Stimulated activated CD8-positive, alpha-beta memory T cell treated with anti-CD3 and anti-CD28 coated beads, Interleukin-4, amount 100 ng/mL, for 48 hours (primary cell): Measurements from ENCODE around the gene KCNK13.
"Not testable (repeated sequence)": the region's sequence is repeated elsewhere in the genome, so short reads cannot be mapped to it uniquely, and the experiment has no call there.

Source experiments
- DNase-seq: peaks from one replicate; pipeline ENCODE4 v3.0.0-alpha.2; 2020

Gene KCNK13

DNA sequence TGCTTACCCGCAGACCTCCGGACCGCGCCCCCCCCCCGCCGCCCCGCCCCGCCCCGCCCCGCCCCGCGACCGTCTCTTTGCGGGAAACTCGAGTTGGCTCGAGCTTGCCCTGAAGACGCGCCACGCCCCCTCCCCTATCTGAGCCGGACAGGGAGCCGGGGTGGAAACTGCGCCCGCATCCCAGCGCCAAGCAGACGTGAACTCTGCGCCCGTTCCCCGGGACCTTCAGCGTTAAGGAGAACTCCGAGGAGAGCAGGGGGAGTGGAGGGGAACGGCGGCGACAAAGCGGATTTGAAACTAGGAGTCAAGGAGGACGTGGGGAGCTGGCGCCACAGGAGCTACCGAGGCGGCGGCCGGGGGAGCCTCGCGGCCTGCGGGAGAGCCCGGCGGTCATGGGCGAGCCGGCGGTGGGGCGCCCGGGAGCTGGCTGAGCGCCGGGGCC, at the start of gene KCNK13:
KCNK13 (plus strand) TSS at position 310 of the 442 bp plus-strand sequence. CDS start 212 bp downstream, outside the sequence.
- peak; percentile 27 for DNase-seq

DNA sequence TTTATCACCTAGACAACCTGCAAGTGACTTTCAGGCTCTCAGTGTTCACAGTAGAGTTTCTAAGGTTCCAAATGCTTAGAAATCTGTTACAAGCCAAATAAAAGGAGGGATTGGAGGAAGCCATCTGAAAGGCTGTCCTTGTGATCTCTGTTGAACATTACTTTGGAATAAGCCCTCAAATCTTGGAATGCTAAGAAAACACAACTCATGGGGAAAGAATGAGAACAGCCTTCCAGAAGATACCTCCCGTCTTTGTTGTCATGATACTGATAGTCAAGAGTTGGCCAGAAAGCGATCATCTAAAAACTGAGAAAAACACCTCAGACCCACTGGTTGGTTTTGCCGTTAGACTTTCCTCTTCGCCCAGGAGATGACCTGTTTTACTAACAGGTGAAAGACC, 44.4 kb upstream of the KCNK13 start:
- DNase-seq: no peak

DNA sequence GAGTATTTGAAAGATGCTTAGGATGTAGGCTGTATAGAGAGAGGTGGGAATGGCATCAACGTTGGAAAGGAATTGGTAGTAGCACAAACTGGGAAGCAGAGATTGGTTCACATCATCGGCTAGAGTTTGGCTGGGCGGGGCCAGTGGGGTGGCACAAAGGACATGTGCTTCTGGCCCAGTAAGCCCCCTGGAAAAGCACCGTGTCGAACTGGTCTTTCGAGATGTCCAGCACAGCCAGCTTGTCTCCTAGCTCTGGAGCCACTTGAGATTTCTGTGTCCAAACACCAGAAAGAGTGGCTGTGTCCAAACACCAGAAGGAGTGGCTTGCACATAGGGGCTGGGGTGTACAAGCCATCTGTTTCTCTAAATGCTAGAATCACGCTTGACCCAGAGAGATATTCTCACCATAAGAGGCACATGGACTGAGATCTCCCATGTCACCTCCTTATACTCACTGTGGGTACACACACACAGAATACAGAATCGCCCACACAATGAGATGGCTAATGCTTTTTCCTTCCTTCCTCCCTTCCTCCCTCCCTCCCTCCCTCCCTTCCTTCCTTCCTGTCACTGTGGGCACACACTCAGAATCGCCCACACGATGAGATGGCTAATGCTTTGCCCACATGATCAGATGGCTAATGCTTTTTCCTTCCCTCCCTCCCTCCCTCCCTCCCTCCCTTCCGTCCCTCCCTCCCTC, 41.8 kb upstream of the KCNK13 start:
- no peak for DNase-seq

DNA sequence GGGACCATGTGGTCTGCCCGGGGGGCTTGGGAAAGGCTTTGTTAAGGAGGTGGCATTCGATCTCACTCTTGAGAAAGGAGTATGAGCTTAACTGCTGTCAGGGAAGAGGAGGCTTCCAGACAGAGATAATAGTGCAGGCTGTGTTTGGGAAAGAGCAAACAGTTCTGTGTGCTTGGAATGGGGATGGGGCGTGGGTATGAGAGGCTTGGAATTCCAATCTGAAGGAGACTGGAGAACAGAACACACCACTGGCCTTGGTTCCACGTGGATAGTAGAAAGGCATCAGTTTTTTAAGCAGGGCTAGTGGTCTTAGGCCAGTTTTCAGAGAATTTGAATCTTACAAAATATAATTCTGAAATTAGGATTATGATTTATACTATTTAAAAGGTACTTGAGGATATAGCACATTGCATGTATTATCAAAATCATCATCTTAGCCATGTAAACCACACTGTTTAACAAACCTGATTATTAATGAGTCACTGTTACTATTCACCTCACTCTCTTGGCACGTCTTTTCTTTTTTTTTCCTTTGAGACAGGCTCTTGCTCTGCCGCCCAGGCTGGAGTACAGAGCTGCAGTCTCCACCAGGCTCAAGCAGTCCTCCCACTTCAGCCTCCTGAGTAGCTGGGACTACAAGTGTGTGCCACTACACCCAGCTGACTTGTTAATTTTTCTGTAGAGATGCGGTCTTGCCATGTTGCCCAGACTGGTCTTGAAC, 38.5 kb upstream of the KCNK13 start:
- no peak for DNase-seq

DNA sequence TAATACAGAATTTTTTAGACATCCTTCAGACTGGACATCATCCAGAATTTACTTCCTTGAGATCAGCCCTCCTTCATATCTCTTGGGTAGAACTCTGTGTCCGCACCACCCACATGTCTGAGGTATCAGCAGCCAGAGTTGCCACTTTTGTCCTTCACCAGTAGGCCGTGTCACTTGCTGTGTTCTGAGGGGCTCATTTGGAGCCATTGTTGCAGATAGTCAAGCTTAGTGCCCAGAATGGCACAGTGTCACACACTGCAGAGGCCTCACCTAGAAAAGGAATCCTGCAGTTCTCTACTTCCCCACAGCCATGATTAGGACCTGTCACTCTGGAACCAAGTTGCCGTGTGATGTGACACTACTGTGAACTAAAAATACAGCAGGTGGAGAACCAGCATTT, 36.9 kb upstream of the KCNK13 start:
- DNase-seq: no peak

DNA sequence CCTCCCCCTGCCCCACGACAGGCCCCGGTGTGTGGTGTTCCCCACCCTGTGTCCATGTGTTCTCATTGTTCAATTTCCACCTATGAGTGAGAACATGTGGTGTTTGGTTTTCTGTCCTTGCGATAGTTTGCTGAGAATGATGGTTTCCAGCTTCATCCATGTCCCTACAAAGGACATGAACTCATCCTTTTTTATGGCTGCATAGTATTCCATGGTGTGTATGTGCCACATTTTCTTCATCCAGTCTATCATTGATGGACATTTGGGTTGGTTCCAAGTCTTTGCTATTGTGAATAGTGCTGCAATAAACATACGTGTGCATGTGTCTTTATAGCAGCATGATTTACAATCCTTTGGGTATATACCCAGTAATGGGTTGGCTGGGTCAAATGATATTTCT, 35.2 kb upstream of the KCNK13 start:
- DNase-seq: not testable (repeated sequence)

DNA sequence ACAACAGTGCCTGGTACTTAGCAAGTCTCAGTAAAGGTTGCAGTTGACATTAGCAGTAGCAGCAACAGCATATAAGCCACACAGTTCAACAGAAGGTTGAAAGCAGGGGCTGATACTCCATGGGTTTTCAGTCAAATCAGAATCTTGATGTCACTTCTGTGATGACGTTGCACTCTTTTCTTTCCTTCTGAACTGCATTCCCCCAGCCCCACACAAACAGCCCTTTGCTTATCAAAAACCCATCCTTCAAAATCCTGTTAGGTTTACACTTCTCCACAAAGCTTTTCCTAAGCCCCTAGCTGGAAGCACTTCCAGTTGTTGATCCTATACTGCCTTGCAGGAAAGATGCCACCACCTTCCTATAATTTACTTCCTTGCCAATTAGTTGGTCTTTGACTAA, 34.0 kb upstream of the KCNK13 start:
- DNase-seq: no peak

DNA sequence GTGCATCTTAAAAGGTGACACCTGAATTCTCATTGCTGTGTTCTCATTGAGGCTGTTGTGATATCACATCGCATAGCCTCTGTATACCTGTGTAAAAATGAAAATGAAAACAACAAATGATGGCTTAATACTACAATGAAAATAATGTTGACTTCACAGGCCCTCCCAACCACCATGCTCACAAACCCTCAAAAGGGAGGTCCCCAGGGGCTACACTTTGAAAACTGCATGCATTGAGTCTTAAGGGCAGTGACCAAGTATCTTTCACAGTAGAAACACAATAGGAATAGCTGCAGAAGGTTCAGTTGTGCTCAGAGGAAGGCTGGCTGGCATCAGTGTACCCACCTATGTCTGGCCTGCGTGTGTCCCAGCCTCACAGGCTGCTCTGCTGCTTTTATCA, 27.6 kb upstream of the KCNK13 start:
- DNase-seq: no peak

DNA sequence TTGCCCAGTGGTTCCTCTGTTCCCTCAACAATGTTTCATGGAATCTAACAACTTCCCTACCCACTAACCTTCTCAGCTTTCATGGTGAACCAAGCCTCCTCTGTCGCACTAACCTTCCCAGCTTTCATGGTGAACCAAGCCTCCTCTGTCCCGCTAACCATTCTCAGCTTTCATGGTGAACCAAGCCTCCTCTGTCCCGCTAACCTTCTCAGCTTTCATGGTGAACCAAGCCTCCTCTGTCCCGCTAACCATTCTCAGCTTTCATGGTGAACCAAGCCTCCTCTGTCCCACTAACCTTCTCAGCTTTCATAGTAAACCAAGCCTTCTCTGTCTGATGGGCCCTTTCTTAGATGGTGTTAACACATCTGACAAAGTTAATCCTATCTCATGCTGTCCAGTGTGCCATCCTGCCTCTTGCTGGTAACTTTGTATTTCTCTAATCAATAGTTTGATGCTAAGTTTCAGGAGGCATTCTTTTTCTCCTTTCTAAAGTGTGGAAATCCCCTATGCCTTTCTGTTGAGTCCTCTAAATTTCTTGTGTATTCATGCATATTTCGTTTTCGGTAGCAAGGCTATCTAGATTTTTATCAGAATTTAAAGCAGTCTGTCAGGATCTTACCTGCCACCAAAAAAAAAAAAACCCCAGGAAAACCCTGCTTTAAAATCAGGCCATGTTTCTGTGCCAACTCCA, 26.8 kb upstream of the KCNK13 start:
- DNase-seq: no peak

DNA sequence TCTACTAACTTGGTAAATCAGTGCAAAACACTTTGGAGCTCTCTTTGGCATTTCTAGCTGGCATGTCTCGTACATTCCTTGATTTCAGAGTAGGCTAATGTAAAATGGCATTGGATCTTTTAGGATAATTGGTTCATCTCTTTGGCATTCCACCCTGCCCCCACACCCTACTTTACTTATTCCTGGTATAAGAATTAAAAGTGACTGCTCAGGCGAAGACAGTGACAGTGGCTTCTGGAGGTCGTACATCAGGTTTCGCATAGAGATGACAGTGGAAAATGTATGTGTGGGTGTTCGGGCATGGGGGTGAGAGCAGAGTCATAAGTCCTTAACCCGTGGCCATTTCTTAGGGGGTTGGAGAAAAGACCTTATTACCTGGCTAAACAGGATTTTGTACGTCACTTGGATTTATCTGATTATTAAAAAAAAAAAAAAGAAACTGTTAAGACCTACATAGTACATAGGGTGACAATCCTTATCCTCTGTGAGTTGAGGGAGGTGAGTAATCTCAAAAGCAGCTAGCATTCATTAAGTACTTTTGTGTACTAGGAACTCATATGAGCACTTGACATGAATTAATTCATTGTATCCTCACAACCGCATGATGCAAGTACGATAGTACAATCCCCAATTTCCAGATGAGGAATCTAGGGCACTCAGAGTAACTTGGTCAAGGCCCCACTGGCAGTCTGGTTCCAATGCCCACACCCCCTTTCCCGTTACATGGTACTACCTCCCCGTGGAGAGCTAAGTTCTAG, 22.4 kb upstream of the KCNK13 start:
- no peak for DNase-seq

DNA sequence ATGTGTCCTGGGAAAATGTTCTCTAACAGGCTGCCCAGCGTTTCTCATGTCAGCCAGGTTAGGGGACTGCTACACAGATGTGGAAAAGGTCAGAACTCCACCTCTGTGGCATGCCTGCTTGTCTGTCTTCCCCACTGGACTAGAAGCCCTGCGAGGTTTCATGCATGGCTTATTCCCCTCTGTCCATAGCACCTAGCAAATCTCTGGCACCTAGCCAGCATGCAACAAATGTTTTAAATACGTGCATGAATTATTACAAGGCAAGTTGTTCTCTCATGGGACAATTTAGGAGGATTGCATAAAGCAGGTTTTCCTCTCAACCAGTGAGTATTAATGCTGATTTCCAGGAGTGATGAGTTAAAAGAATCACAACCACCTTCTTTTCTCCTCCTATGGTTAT, 21.4 kb upstream of the KCNK13 start:
- DNase-seq: no peak

DNA sequence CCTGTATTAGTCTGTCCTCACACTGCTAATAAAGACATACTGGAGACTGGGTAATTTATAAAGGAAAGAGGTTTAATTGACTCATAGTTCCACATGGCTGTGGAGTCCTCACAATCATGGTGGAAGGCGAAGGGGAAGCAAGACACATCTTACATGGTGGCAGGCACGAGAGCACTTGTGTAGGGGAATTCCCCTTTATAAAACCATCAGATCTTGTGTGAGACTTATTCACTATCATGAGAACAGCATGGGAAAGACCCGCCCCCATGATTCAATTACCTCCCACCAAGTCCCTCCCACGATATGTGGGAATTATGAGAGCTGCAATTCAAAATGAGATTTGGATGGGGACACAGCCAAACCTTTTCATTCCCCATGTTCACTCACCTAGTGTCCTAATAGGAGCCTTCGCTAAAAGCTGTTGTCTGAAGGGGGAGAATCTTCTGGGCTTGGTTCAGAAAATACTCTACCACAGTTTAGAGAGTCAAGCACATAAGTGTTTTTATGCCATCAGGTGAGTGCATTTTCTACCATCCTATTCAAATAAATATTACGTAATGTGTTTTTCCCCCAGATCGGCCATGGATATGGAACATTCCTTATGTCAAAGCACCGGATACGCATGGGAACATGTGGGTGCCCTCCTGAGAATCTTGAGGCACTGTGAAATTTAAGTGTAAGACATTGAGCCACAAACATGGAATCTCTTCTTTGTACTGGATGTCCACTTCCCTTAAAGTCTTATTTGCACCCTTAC, 19.1 kb upstream of the KCNK13 start:
- DNase-seq: no peak

DNA sequence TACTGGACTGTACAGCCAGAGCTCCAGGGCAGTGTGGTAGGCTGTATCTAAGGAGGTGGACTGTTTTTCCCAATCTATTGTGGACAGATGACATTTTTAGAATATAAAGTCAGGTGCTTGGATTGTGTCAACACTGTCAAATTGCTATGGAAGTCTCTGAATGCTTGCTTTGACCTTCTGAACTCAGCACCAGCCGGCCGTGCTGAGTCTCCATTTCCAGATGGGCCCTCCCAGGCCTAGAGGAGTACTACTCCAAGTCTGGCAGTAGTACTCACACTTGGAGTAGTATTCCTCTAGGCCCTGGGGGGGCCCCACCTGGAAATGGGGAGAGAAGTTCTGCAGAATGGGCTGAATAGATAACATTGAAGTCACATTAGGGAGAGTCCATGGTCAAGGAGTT, 16.2 kb upstream of the KCNK13 start:
- DNase-seq: no peak

DNA sequence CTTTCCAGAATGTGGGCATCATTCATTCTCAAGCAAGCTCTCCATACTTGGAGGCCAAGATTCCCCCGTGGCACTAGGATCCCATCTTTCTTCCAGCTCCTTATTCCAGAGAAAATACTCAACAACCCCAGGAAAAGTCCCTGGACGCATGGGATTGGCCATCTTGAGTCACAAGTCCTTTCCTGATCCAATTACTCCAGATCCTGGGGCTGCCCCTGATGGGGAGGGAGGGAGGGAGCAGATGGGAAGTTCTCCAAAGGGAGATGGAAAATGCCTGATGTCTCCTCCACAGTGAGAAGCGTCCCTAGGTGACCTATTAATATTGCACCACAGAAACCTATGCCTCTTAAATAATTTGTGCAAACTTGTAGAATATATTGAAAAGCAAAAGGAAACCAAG, 12.4 kb upstream of the KCNK13 start:
- no peak for DNase-seq

DNA sequence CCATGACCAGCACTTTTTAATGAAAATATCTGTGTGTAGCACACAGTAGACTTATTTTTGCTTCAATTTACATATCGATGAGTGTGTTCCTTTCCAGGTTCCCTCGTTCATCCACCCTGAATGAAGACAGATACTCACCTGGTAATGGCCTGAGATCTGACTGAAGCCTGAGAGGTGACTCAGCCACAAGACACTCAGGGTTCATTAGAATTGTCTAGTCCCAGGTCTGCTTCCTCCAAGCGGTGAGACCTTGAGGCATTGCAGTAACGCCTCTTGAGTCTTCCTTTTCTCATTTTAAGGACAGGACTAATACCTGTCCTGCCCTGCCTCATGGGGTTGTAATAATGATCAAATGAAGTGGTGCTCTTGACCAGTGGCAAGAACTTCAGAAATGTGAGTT, 11.5 kb upstream of the KCNK13 start:
- DNase-seq: no peak

DNA sequence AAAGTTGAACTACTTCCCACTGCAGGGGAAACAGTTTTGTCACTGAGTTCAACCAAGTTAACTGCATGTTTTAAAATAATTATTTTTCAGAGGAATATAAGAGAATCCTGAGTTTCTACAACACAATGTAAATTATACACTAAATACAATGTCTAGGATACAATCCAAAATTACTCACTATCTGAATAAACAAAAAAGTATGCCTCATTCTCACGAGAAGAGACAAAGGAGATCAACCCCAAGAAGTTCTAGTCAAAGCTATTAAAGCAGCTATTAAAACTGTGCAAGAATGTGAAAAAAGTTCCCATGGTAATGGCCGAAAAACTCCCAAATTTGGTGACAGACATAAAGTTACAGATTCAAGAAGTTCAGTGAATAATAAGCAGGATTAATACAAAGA, 8.8 kb upstream of the KCNK13 start:
- no peak for DNase-seq

DNA sequence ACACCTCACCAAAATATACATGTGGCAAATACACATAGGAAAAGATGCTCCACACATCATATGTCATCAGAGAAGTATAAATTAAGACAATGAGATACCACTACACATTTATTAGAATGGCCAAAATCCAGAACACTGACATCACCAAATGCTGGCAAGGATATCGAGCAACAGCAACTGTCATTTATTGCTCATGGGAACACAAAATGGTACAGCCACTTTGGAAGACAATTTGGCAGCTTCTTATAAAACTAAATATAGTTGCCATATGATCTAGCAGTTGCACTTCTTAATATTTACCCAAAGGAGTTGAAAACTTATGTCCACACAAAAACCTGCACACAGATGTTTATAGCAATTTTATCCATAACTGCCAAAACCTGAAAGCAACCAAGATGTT, 7.0 kb upstream of the KCNK13 start:
- no peak for DNase-seq

DNA sequence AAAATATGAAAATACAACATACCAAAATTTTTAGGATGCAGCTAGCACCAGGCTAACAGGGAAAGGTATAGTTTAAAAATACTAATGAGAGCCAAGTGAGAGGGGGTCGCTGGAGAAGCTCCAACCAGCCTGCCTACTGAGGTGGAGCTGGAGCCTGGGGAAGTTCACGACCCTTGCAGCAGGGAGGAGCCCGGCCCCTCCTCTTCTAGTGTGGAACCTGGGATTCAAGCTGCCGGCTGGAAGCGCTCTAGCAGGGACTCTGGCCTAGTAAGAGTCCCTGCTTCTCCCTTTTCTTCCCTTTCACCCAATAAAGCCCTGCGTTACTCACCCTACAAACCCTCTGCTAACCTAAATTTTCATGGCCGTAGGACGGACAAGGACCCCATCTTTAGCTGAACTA, 5.0 kb upstream of the KCNK13 start:
- no peak for DNase-seq

DNA sequence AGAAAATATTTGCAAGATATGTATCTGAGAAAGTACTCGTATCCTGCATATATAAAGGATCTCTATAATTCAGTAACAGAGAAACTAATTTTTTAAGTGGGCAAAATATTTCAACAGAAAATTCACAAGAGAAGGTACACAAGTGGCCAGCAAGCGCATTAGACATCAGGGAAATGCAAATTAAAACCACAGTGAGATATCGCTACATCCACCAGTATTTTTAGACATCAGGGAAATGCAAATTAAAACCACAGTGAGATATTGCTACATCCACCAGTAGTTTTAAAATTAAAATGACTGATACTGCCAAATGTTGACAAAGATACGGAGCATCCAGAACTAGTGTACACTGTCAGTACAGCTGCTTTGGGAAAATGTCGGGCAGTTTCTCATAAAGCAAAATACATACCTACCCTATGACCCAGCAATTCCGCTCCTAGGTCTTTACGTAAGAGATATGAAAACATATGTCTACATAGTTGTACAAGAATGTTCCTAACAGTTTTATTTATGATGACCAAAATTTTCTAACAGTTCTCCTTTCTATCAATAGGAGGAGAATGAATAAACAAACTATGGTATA, 2.8 kb upstream of the KCNK13 start:
- DNase-seq: no peak

DNA sequence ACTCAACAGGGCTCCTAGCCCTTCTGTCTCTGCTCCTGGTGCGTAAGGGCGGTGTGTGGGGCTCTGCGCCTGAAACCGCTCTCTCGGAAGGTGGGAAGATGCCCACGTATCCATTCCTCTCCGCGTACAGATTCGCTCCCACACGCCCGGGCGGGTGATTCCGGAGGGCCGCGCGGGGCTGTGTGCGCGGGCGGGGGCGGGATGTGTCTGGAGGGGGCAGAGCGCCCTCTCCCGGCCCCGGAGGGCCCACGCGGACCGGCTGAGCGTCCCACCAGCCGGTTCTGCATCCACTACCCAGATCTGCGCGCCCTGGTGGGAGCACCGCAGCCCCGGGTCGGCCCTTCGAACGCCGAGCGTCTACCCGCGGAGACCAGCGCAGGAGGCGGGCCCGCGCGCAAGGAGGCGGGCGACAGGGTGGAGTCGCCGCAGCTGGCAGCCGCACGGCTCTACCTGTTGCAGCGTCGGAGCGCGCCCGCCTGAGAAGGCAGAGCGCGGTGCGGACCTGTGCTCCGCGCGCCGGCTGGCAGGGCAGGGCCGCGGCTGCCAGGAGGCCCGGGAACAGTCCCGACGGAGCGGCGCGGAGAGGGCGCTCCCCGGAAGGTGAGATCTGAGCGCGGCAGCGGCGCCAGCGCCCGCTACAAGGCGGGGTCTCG, 1.4 kb upstream of the KCNK13 start:
- DNase-seq: peak; percentile 74

DNA sequence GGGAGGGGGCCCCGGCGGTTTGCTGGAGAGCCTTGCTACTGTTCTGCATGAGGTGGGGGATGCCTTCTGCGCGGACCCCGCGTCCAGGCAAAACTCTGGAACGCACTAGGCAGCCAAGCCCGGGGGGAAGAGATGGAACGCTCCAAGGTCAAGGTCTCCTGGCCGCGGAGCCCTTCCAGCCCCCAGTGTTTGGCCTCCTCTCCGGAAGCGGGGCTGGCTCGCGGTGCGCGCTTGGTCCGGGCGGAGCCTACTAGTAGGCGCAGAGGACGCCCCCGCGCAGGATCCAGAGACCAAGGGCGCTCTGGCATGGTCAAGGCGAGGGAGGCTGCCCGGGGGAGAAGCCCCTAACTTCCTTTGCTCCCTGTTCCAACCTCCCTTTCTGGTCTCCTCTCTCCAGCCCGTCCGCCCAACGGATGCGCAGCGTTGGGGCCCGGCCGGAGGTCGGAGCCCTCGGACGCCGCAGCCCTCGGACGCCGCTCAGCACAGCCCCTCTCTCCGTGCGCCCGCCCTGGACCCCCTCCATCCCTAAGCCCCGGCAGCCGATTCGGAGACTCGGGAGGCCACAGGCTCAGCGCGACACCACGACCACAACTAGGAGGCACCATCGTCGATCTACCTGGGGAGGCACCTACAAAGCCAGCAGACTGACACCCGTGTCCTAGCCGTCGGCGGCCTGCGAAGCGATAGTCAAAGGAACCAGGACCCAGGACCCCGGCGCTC, 669 bp upstream of the KCNK13 start:
- peak; percentile 35 for DNase-seq
